Superior temporal gyrus (tissue), 1 donor: ENCODE measurements around the gene GRM7.

Experiments used
- DNase-seq: peaks from one replicate; pipeline ENCODE4 v3.0.0-alpha.2; 2016; ENCODE audit errors: extremely low spot score

The GRM7 gene

GRCh38 chr3:7576071-7576470, 715.2 kb downstream of the GRM7 start:
- no peak for DNase-seq

- DNase-seq, result no peak
Observed at GRCh38 chr3:7576506-7576905, 715.6 kb downstream of the GRM7 start.

GRCh38 chr3:7577513-7577912, 716.6 kb downstream of the GRM7 start:
- no peak for DNase-seq

DNA sequence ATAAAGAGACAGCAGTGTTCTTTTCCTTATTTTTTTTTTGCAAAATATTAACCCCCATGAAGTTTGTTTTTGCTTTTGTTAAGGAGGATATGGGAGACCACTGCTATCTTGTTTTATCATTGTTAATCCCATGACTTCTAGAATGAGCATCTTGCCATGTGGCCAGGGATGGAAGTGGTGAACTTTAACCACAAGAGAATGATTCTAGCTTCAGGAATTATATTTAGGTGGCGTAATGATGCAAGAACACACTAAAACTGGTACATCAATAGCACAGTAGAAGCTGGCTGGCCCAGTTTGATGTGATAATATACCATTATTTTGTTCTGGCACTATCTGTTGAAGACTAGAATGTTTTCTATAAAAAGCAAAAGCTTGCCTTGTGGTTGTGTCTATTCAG, 720.9 kb downstream of the GRM7 start:
- DNase-seq, result no peak

GRCh38 chr3:7585052-7585451, 724.1 kb downstream of the GRM7 start:
- no peak for DNase-seq

- no peak for DNase-seq
Observed at GRCh38 chr3:7588236-7588635, 727.3 kb downstream of the GRM7 start.

- DNase-seq, result no peak
Observed at GRCh38 chr3:7589526-7589925, 728.6 kb downstream of the GRM7 start.

GRCh38 chr3:7602297-7602696, 741.4 kb downstream of the GRM7 start:
- no peak for DNase-seq

- DNase-seq, result no peak
Observed at GRCh38 chr3:7607083-7607482, 746.2 kb downstream of the GRM7 start.

DNA sequence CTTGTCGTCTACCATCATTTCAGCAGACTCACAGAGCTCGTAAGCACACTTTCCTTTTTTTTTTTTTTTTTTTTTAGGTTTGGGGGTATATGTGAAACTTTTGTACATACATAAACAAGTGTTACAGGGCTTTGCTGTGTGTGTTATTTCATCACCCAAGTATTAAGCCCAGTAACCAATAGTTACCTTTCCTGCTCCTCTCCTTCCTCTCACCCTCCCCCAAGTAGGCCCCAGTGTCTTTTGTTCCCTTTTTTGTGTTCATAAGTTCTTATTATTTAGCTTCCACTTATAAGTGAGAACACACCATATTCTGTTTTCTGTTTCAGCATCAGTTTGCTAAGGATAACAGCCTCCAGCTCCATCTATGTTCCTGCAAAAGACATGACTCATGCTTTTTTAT, 746.8 kb downstream of the GRM7 start:
- DNase-seq, result no peak

GRCh38 chr3:7610634-7611033, 749.7 kb downstream of the GRM7 start:
- no peak for DNase-seq

- no peak for DNase-seq
Observed at GRCh38 chr3:7615043-7615442, 754.1 kb downstream of the GRM7 start.

GRCh38 chr3:7618606-7619005, 757.7 kb downstream of the GRM7 start:
- DNase-seq, result no peak

- no peak for DNase-seq
Observed at GRCh38 chr3:7620401-7620800, 759.5 kb downstream of the GRM7 start.

- DNase-seq, result no peak
Observed at GRCh38 chr3:7621046-7621630, 760.2 kb downstream of the GRM7 start.

- DNase-seq, result no peak
Observed at GRCh38 chr3:7621651-7622050, 760.7 kb downstream of the GRM7 start.

DNA sequence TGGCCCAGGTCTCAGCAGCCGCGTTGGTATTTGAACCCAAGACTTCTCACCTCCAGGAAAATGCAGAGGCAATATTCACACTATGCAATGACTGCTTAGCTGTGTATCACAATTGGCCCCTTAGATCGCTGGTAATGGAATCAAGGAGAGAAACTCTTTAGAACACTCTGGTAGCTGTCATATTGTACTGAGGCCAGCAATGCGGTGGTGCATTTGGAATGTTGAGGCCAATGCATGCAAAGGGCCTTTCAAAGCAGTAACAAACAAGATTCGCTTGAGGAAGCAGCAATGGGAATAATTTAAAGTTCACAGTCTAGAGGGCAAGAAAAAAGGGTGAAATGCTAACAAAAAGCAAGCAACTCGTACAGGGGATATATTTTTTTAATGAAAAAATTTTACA, 764.1 kb downstream of the GRM7 start:
- no peak for DNase-seq

GRCh38 chr3:7630351-7630911, 769.5 kb downstream of the GRM7 start:
- no peak for DNase-seq

GRCh38 chr3:7630925-7631324, 770.0 kb downstream of the GRM7 start:
- DNase-seq, result no peak

DNA sequence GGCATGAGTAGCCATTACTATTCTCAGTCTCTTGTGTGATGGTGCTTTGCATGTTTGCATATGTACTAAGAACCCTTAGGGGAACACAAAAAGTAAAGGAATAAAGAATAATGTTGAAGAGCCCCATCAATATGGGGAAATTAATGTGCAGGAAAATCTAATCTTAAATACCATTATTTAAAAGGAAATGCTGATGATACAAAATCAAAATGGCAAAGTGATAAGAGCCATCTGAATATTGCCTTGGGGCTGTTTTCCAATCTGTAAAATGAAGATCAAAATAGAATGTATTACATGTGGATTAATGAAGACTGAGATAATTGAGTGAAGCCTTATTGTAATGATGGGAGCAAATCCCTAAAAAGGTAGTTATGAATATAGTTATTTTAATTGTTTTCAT, 771.4 kb downstream of the GRM7 start:
- no peak for DNase-seq

DNA sequence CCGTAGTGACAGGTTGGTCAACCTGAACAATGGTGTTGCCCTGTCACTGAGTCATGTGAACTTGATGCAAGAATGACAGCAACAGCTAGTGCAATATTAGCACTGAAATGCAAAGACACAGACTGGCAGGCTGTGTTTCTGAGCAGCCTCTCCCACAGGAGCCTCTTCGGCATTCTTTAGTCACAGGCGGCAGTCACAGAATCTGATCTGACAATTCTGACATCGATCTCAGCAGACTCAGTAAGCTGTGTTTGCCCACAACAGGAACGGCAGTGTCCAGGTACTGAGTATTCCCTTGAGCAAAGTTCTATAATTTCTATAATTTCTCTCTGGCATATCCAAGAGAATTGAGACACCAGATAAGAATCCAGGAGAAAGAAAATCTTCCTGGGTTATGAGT, 776.8 kb downstream of the GRM7 start:
- no peak for DNase-seq

GRCh38 chr3:7638103-7638502, 777.2 kb downstream of the GRM7 start:
- no peak for DNase-seq

DNA sequence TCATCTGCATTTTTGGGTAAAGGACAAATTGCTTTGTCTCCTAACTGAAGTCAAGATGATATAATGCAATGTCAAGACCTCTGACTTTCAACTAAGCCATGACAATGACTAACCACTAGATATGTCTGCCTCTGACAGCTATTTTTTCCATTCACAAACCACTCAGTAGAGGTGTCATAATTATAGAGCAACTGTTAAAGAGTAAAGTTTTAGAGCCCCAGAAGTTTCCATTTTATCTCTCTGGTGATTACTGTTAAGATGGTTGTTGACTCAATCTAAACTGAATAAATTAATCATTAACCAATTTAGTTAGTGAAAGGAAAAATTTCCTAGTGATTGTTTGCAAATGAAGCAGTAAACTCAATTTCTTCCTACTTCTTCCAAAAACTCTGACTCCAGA, 779.9 kb downstream of the GRM7 start:
- DNase-seq, result no peak

GRCh38 chr3:7646851-7647250, 785.9 kb downstream of the GRM7 start:
- DNase-seq, result no peak
